OCI-LY3 (cell line): ENCODE data around the gene SEC24D.

Experiments
- EZH2phosphoT487 ChIP-seq: fragments of 200-600 bp; shearing (Covaris generic); IDR thresholded peaks from 2 replicates; pipeline ENCODE4 v1.6.1; 2018; ENCODE audit warnings: antibody characterized with exemption, mixed run types, low read depth
- TF ChIP-seq, protein P1 (sequence below): fragments of 200-600, 300-600 bp; sonication (generic); IDR thresholded peaks from 2 replicates; pipeline ENCODE4 v1.5.1; 2014; ENCODE audit warnings: antibody characterized with exemption, low read length, low read depth

DNA sequence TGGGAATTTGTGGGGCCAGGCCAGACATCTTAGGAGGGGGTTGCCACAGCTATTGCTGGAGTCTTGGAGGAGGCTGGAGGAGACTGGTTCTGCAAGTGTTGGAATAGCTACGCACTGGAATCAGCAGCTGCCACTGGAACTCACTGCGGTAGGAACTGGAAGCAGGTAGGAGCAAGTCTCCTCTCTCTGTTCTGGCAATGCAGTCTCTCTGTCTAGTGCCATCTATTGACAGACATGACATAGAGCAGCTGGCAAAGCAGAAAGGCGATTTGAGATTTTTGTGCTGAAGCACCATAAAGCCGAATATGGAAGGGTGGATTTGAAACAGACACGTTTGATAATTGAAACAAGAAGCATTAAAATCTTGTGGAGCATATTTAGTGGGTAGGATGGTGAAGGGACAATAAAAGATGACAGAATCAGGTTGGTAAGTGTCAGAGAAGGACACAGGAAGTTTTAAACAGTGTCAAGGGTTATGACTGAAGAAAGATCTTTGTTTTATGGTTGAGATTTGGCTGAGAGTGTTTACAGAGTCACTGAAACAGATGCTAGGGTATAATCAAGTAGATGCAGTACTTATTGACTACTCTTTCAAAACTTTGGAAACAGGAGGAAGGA is 29.3 kb upstream of the SEC24D start:
- TF ChIP-seq EZH2phosphoT487 = no peak
- TF ChIP-seq, protein P1, sequence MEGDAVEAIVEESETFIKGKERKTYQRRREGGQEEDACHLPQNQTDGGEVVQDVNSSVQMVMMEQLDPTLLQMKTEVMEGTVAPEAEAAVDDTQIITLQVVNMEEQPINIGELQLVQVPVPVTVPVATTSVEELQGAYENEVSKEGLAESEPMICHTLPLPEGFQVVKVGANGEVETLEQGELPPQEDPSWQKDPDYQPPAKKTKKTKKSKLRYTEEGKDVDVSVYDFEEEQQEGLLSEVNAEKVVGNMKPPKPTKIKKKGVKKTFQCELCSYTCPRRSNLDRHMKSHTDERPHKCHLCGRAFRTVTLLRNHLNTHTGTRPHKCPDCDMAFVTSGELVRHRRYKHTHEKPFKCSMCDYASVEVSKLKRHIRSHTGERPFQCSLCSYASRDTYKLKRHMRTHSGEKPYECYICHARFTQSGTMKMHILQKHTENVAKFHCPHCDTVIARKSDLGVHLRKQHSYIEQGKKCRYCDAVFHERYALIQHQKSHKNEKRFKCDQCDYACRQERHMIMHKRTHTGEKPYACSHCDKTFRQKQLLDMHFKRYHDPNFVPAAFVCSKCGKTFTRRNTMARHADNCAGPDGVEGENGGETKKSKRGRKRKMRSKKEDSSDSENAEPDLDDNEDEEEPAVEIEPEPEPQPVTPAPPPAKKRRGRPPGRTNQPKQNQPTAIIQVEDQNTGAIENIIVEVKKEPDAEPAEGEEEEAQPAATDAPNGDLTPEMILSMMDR = peak; percentile 82
